Activated CD8-positive, alpha-beta memory T cell treated with anti-CD3 and anti-CD28 coated beads for 4 hours (primary cell): ENCODE results near the gene COCH.
"Not testable (repeated sequence)": the region's sequence is repeated elsewhere in the genome, so short reads cannot be mapped to it uniquely, and the experiment has no call there.

Experiments
- DNase-seq, 2 donors: peaks; one replicate each; pipeline ENCODE4 v3.0.0-alpha.2; 2020; ENCODE audit warnings: low read depth in 2 of 2

The COCH gene

DNA sequence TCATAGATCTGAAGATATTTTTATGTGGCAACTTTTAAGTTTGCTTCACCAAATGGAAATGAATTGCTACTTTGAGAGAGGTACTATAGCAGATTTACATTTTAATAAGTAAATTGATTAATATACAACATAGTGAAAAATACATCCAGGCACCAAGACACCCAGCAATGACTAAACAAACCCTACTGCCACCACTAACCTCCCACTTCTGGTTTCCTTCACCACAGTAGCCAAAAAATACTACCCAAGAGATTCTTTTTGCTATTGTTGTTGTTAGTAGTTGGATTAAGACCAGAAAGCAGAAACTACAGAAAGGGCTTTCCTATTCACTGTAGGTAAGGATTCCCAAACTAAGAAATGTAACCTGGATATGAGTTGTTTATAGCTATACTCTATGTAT lies 54.1 kb downstream of the COCH start:
- DNase-seq: no peak

DNA sequence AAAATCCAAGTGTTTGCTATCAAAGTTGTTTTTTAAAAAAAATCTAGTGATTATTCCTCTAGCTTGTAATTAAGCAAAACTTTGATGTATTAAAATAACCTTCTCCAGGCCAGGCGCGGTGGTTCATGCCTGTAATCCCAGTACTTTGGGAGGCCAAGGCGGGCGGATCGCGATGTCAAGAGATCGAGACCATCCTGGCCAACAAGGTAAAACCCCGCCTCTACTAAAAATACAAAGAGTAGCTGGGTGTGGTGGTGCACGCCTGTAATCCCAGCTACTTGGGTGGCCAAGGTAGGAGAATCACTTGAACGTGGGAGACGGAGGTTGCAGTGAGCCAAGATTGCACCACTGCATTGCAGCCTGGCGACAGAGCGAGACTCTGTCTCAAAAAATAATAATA lies 59.6 kb downstream of the COCH start:
- not testable (repeated sequence) for DNase-seq

DNA sequence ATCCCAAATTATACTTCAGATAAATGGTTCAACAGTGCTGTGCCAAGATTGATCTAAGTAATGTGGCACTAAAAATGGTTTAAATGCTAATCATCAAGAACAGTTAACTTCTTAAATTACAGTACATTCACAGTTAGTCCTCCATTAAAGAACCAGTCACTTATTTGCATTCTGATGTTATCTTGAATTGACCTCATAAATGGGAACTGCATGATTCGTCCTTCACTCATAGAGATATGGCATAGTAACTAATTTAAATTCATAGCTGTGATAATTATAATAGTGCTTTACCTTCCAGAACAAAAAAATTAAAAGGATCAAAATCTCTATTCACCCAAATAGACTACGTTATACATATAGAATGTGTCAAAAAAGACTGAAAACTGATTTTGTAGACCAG lies 61.1 kb downstream of the COCH start:
- DNase-seq: no peak

DNA sequence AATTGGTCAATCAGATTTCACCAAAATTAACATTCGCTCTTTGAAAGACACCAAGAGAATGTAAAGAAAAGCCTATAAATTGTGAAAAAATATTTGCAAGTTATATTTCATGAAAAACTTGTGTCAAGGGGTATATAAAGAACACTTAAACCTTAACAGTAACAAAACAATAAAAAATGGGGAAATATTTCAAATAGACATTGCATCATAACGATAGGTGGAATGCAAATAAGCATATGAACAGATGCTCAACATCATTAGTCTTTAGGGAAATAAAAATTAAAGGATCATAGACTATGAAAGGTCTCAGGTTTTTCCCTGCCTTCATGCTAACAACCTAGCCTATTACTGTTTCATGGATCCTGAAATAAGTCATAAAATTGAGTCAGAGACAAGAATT lies 64.3 kb downstream of the COCH start:
- DNase-seq: no peak
